Stimulated activated CD8-positive, alpha-beta memory T cell treated with anti-CD3 and anti-CD28 coated beads, Interleukin-15, amount 100 ng/mL, for 24 hours (primary cell): Measurements from ENCODE around the gene PIAS1.
A peak's percentile ranks its signal among the peaks of the same experiment; 100 is the strongest.
"Not testable (repeated sequence)": the region's sequence is repeated elsewhere in the genome, so short reads cannot be mapped to it uniquely, and the experiment has no call there.

Experiments used
- DNase-seq: peaks from one replicate; pipeline ENCODE4 v3.0.0-alpha.2; 2020; ENCODE audit warnings: low read depth

The PIAS1 gene

DNA sequence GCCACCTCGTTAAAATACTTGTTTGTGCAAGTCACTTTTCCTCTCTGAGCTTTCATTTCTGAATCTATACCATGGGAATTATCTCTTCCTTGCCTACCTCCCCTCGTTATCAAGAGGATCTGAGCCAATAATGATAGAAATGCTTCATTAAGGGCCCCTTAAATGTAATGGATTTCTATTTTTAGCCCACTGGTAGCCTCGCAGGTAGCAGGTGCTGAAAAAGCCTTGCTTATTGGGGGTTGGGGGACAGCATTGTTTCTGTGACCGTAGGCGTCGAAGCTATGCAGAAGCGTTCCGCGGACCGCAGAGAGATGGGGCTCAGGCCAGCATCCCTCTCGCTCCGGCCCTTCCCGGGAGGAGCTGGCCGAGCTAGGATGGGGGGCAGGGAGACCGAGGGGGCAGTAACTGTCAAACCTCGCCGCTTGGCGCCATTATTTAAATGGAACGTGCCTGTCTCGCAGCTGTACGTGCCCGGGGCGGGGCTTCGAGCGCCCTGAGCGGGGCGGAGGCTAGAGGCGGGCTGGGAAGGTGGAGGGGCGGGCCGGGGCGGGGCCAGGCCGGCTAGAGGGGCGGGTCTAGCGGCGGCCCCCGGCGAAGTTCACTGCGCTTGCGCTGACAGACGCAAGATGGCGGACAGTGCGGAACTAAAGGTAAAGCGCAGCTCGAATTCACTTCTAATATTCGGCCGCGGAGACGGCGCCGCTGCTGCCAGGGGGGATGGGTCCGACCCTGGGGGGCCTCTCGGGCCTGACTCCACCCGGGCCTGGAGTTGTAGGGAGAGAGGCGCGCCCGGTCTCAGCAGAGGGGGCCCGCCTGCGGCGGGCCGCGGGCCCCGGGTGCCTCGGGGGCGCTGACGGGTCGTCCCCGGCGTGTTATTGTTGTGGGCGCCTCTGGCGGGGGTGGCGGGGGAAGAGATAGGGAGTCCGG is at the start of gene PIAS1:
PIAS1 (plus strand) TSS at position 615 of the 927 bp plus-strand sequence; CDS start at position 627, 12 bp downstream.
- peak; percentile 83 for DNase-seq

DNA sequence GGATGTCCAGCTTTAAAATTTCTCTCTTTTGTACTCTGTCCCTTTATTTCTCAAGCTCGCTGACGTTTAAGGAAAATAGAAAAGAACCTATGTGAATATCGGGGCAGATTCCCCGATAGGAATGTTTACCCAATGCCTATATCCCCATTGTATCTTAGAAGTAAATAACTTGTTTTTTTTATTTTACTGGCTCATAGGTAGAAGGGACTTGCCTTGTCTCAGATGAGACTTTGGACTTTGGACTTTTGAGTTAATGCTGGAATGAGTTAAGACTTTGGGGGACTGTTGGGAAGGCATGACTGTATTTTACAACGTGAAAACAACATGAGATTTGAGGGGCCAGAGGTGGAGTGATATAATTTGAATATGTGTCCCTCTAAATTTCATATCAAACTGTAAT is 46.5 kb upstream of the PIAS1 start:
- DNase-seq = not testable (repeated sequence)

DNA sequence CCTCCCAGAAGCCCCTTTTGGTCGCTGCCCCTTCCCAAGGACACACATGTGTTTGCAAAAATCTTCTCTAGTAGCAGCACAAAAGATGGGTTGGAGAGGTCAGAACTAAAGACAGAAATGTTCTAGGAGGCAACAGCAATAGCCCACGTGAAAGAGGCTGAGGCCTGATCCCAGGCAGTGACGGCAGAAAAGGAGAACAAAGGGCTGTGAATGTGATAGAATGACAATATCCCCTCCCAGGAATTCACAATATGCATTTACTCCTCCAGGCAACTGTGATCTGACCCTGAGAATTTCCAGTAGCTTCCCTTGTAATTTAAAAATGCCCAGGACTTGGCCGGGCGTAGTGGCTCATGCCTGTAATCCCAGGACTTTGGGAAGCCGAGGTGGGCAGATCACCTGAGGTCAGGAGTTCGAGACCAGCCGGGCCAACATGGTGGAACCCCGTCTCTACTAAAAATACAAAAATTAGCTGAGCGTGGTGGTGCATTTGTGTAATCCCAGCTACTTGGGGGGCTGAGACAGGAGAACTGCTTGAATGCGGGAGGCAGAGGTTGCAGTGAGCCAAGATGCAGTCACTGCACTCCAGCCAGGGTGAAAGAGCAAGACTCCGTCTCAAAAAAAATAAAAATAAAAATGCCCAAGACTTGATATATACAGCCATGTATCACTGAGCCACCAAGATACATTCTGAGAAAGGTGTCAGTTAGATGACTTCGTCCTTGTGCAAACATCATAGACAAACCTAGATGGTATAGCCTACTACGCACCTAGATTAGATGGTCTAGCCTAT is 43.6 kb upstream of the PIAS1 start:
- no peak for DNase-seq

DNA sequence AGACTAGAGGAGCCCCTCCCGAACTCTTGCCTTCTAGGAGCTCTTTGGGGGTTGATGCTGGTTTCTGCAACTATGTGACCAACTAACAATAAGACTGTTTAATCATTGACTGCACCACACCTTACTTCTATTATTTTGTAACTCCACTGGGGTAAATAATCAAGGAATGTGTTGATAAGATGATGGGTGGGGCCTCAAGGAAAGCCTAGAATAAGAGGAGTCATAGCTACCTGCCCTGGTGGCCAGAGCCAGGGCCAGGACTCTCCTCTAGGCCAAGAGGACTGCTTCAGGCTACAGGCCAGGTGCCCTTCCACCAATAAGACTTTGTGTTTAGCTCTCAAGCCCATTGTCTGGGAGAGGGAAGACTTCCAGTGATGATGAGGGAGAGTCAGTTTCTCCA is 41.2 kb upstream of the PIAS1 start:
- DNase-seq = no peak

DNA sequence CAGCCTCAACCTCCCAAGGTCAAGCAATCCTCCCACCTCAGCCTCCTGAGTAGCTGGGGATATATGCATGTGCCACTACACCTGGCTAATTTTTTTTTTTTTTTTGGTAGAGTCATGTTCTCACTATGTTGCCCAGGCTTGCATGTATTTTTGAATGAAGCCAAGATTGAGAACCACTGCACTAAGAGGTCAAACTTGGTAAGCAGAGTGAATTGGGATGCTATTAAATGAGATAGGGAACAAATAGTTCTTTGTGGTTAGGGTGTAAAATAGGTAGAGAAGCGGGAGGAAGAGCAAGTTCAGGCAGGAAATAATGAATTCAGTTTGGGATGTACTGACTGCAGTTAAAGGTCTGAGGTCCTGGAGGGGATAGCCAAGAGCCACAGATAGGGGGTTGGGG is 39.9 kb upstream of the PIAS1 start:
- DNase-seq = no peak

DNA sequence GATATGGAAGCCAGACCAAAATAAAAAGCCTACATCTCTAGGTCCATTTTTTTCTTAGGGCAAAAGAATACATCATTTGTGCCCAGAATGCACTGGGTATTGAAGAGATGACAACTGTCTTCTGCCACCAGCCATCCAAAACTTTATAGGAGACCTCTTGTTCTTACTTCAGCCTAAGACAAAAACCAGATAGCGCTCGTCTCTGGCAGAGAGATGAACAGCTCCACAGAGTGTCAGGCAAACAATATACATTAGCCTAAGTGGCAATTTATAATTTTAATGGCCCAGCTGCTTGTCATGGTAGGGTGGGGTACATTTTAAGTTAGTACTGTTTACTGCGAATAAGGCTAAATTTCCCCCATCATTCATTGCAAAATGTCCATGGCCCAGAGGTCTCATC is 38.9 kb upstream of the PIAS1 start:
- no peak for DNase-seq

DNA sequence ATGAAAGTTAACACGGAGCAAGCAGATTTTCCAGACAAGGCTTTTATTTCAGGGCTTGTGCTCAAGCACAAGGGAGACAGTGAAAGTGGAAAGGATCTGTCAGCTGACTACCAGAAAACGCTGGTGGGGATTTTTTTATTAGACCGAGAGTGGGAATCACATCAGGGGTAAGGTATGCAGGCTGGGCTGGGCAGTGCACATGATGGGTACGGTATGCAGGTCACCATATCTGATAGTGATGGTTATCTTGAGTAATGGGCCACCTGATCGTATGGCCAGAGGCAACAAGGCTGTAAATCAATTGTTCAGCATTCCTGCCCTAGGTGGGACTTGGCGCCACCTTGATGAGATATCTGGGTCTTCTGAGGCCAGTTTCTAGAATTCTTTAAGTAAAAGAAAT is 36.9 kb upstream of the PIAS1 start:
- DNase-seq = no peak

DNA sequence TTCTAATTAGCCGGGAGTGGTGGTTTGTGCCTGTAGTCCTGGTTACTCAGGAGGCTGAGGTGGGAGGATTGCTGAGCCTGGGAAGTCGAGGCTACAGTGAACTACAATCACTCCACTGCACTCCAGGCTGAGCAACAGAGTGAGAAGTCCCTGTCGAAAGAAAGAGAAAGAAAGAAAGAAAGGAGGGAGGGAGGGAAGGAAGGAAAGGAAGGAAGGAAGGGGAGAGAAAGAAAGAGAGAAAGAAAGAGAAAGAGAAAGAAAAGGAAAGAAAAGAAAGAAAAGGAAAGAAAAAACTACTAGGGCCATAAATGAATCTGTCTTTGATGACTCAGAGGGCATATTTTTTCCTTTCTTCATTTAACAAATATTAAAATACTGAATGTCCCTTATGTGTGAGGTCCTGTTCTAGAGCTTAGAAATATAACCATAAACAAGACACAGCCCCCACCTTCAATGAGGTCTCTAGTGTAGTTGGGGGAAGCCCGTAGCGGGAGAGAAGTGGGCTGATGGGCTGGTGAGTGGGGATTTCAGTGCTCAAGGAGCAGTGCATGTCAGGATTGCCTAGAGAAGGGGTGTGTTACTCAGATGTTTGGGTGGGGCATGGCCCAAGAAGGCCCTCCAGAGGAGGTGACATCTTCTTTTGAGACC is 35.2 kb upstream of the PIAS1 start:
- no peak for DNase-seq

DNA sequence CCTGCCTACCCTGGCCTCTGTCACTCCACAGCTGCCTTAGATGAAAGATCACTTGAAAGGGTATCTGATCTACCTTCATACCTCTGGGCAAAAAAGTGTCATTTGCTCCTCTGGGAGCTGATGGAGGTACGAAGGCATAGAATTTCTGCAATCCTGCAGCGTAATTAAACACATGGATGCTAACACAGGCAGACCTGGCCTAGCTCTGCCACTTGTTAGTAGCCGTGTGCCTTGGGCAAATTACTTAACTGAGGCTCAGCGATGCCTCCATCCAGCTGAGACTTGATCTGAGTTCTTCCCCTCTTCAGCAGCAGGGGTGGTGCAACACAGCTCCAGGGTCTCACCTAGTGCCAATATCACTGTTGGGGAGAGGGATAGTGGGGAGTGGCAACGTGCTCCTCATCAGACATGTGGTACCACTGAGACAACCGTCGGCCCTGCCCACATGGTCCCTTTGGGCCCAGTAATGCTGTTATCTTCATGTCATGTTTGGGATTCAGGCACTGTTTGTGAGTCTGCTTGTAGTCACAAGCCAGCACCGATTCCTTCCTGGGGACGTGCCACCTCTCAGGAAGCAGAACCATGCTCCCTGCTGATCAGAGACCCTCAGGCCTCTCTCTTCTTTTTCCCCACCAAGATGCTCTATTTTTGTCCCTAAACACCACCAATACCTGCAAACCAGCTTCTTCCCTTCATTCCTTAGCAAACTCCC is 34.1 kb upstream of the PIAS1 start:
- no peak for DNase-seq

DNA sequence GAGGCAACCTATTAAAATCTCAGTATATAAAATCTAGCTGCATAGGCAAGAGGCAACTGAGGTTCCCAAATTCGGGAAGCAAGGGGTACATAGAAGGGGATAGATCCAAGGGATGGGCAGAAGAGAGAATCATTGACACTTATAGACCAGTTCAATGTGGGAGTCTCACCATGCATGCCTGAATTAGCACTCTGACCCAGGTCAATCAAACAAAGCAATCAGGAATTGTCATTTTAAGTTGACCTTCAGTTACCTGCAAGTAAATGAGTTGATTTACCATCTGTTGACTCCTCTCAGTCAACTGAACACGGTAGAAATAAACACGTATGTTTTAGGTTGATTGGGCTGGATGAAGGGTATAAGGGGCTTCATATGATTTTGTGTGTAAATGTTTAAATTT is 33.4 kb upstream of the PIAS1 start:
- no peak for DNase-seq

DNA sequence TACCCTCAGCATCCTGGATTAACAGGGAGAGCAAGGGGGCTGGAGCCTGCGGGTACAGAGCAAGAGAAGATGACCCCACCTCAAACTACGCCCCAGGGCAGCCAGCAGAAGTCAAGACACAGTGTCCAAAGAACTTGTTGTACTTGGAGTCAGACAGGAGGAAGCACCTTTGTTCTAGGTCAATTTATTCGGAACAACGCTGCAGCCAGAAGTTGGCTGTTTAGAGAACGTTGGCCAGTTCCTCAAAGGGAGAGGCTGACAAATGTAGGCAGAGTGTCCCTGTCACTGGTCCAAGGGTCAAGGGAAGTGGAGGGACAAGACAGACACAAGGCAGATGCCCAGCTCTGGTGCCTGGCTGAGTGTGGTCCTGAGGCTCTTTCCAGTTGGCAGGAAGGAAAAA is 32.1 kb upstream of the PIAS1 start:
- no peak for DNase-seq

DNA sequence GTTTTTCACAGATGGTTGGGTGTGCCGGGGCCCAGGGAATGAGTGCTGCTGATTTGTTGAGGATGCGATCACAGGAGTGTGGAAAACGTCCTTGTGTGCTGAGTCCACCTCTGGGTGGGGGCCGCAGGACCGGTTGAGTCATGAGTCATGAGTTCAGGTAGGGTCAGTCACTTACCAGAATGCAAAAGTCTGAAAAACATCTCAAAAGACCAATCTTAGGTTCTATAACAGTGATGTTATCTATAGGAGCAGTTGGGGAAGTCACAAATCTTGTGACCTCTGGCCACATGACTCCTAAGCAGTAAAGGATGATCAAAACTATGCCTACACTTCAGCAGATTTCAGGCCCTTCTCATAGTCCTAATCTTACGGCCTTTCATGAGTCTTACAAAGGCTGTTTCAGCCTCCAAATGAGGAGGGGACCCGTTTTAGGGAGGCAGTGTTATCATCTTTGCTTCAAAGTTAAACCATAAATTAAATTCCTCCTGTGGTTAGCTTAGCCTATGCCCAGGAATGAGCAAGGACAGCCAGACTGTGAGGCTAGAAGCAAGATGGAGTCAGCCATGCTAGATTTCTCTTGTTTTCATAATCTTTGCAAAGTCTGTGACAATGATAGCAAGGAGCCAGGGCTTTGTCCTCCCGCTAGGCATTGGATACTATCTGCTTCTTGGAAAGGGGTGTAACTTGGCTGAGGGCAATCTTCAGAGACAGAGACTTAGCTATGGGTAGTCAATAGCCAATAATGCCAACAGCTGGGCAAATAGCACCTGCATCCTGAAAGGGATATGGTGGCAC is 30.6 kb upstream of the PIAS1 start:
- DNase-seq = no peak

DNA sequence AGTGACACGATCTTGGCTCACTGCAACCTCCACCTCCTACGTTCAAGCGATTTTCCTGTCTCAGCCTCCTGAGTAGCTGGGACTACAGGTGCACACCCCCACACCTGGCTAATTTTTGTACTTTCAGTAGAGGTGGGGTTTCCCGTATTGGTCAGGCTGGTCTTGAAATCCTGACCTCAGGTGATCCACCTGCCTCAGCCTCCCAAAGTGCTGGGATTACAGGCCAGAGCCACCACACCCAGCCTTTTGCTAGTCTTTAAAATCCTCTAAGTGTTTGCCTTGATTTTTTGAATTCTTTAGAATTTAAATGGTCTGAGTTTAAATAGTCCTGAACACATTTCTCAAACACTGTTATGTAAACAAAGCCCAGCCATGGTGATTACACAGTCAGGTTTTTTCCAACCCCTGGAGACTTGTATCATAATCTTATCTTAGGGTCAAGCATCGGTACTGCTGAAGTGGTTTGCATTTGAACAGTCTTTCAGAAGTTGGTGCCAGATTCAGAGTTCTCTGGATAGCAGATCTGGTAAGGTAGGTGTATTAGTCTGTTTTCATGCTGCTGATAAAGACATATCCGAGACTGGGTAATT is 28.2 kb upstream of the PIAS1 start:
- DNase-seq = no peak

DNA sequence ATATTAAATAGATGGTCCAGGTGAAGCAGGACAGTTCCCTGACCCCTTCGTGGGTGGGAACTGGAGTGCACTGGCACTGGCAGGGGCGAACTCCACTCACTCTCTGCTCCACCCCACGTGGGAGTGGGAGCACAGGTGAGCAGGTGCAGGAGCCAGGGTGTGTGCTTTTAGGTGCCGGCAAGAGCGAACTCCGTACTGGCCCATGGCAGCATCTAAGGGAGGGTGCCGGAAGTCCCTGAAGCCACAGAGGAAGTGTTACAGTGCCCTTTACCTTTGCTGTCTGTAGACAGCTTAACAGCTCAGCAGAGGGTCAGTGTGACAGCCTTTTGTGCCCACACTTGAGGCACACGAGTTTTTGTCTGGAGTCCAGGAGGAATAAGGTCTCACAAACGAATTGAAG is 26.7 kb upstream of the PIAS1 start:
- no peak for DNase-seq

DNA sequence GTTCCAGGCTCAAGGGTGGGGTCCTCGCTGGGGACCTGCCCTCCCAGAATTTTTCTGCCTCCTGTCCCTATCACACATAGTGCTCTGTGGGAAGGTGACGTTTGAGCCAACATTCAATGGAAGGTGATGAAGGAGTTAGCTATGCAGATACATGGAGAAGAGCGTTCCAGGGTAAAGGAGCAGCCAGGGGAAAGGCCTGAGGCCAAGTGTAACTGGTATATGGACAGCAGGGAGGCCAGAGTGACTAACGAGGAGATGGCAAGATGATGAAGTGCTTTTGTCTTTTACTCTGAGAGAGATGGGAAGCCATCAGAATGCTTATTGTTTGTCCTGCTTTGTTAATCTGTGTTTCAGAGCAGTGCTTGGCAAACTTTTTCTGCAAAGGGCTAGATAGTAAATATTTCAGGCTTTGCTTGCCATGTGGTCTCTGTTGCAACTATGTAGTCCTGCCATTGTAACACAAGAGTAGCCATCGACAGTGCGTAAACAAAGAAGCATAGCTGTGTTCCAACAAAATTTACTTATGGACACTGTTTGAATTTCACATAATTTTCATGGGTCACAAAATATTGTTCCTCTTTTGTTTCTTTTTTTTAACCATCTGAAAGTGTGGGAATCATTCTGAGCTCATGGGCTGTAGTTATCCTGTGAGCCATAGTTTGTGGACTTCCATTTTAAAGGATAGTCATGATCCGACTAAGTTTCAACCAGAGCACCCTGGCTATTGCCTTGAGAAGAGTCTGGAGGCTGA is 25.8 kb upstream of the PIAS1 start:
- no peak for DNase-seq

DNA sequence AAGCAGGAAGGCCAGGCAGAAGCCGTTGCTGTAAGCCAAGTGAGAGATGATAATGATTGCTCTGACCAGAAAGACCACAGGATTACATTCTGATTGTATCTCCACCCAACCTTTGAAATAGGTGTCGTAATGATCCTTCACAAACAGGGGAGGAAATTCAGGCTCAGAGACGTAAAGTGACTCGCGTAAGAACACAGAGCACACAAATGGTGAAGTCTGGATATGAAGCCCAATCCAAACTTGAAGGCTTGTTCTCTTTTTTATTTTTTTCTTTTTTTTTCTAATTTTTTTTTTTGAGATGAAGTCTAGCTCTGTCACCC is 25.3 kb upstream of the PIAS1 start:
- DNase-seq = no peak

DNA sequence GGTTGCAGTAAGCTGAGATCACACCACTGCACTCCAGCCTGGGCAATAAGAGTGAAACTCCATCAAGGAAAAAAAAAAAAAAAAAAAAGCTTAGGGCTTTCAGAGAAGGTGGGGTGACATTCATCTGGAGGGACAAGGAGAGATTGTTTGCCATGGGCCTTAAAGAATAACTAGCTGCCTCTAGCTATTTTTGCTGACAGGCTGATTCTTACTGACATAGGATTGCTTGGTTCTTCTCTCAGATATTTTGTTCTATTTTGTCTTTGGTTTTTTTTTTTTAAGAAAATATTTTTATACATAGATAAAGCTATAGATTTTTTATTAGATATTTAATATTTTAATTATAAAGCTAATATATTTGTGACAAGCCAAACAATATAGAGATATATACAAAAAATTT is 24.2 kb upstream of the PIAS1 start:
- no peak for DNase-seq

DNA sequence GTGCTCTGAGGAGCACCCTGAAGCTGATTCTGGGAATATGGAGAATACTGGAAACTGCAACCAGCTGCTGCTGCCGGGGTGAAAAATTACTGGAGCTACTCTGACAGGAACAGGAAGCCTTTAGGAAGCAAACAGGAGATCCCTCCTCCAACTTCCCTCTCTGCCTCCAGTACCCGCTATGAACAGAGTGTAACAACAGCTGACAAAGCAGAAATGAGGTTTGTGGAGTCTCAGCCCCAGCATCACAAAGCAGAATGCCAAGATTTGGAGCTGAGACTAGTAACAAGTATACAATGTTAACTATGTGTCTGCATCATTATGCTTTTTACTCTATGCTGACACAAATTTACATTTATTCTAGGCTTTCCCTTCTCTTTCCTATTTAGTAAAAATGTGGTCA is 22.7 kb upstream of the PIAS1 start:
- DNase-seq = no peak

DNA sequence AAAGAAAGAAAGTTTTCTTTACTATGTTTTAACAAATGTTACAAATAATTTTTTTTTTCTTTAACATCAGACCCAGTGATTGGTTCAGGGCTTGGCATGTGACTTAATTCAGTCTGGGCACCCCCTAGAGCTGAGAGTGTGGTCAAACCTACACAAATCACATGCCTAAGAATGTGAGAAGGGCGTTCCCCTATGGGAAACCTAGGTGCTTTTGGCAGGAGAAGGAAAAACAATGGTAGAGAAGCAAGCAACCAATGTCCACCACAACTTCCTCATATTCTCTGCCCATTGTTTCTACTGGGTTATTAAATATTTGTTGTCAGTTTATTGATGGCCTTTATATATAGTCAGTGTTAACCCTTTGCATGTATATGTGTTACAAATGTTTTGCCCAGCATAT is 21.4 kb upstream of the PIAS1 start:
- no peak for DNase-seq

DNA sequence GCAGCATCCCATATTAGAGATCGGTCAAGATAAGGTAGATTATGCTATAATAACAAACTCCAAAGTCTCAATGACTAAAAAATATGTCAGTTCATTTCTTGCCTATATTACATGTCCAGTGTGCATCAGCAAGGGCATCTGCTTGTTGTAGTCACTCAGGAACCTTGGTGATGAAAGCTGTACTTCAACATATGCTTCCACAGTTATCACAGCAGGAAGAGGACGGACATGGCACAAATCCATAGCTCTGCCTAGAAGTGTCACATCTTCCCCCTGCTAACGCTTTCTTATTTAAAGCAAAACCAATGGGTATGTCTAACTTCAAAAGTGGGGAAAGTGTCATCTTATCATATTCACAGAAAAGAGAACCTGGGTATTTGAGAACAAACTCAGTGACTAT is 20.0 kb upstream of the PIAS1 start:
- no peak for DNase-seq
